Measurements from ENCODE around the gene SIPA1L3.
"Not testable (repeated sequence)": the region's sequence is repeated elsewhere in the genome, so short reads cannot be mapped to it uniquely, and the experiment has no call there.

SIPA1L3 gene, protein sequence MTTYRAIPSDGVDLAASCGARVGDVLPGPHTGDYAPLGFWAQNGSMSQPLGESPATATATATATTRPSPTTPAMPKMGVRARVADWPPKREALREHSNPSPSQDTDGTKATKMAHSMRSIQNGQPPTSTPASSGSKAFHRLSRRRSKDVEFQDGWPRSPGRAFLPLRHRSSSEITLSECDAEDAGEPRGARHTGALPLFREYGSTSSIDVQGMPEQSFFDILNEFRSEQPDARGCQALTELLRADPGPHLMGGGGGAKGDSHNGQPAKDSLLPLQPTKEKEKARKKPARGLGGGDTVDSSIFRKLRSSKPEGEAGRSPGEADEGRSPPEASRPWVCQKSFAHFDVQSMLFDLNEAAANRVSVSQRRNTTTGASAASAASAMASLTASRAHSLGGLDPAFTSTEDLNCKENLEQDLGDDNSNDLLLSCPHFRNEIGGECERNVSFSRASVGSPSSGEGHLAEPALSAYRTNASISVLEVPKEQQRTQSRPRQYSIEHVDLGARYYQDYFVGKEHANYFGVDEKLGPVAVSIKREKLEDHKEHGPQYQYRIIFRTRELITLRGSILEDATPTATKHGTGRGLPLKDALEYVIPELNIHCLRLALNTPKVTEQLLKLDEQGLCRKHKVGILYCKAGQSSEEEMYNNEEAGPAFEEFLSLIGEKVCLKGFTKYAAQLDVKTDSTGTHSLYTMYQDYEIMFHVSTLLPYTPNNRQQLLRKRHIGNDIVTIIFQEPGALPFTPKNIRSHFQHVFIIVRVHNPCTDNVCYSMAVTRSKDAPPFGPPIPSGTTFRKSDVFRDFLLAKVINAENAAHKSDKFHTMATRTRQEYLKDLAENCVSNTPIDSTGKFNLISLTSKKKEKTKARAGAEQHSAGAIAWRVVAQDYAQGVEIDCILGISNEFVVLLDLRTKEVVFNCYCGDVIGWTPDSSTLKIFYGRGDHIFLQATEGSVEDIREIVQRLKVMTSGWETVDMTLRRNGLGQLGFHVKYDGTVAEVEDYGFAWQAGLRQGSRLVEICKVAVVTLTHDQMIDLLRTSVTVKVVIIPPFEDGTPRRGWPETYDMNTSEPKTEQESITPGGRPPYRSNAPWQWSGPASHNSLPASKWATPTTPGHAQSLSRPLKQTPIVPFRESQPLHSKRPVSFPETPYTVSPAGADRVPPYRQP (N-terminal part only)

DNA sequence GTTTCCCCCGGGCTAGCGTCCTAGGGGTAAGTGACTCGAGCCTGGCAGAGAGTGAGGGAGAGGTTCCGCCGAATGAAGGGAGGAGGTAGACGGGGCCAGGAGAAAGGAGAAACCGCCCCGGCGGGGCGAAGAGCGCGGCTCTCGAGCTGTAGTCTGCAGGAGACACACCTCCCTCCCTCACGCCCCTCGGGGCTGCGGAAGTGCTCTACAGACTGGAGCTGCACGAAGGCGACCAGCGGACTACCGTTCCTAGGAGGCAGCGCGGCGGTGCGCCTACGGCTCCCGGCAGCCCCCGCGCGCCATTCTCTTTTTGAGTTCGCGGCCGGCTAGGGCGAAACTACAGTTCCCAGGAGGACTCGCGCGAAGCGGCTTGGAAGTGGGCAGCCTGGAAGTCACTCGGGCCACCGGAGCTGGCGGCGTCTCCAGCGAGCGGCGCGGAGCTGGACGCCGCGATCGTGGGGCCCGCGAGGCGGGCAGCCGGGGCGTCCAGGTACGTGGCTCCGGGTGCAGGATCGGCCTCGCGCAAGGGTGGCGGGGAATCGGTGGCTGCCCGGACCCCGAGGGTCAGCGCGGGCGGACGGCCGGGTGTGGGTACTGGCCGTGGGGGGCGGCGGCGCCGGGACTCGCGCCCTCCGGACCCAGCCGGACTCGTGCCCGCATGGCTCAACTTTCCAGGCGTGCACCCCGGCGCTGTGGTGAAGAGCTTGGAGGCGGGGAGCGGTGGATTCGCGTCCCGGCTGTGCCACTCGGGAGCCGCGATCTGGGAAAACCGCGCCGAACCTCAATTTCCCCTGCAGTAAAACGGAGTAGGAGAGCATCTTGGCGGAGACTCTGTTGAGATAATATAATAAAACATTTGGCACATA lies at the start of gene SIPA1L3:
TSS of gene SIPA1L3 (plus strand) at position 340 of the 866 bp plus-strand sequence. CDS start 174,358 bp downstream, outside the sequence.
- Histone ChIP-seq H3K4me1 (ENCODE audit: insufficient read depth, low read length) (peaks cover 9% of the 10 kb centered on the region; the same call in 1 of the 2 replicates), H3K9me3 (ENCODE audit: control insufficient read depth, insufficient read depth, low read length) (no peaks in the 10 kb centered on the region), H3K9ac (ENCODE audit: low read depth, low read length) (peak within 1 kb of the TSS; percentile 98), H3K36me3 (ENCODE audit: insufficient read depth, low read length) (no peaks in the 10 kb centered on the region)

DNA sequence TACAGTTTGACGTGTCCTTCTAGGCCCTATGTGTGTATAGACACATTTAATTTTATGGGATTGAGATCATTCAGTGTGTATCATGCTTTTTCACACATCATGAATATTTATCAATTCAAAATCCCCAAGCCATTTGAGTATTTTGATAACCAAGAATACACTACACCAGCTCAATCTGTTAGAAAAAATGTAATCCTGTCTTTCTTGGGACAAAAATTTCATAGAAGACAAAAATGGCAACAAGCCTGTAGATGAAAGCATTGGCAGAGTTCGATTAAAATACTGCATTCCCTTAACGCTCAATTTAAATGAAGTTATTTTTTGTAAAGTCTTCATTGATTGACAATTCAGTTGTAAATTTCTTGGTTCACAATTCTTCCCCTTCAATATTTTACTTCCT lies 42.5 kb upstream of the SIPA1L3 start:
- Histone ChIP-seq H3K9ac (ENCODE audit: low read depth, low read length) (no peak overlapping the region), H3K36me3 (ENCODE audit: insufficient read depth, low read length) (no peaks in the 10 kb centered on the region), H3K9me3 (ENCODE audit: control insufficient read depth, insufficient read depth, low read length) (peaks cover 2% of the 10 kb centered on the region; the same call in 1 of the 2 replicates), H3K4me1 (ENCODE audit: insufficient read depth, low read length) (peaks cover 26% of the 10 kb centered on the region)

DNA sequence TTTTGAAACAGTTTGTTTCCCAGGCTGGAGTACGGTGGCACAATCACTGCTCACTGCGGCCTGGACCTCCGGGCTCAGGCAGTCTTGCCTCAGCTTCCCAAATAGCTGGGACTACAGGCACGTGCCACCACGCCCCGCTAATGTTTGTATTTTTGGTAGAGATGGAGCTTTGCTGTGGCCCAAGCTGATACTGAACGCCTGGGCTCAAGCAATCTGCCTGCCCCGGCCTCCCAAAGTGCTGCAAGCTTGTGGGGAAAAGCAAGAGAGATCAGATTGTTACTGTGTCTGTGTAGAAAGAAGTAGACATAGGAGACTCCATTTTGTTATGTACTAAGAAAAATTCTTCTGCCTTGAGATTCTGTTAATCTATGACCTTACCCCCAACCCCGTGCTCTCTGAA lies 41.1 kb upstream of the SIPA1L3 start:
- Histone ChIP-seq H3K9ac (ENCODE audit: low read depth, low read length) (peak overlapping the region; percentile 8; the same call in 1 of the 2 replicates), H3K4me1 (ENCODE audit: insufficient read depth, low read length) (peaks cover 26% of the 10 kb centered on the region), H3K9me3 (ENCODE audit: control insufficient read depth, insufficient read depth, low read length) (peaks cover 11% of the 10 kb centered on the region)
- not testable (repeated sequence) for H3K36me3 ChIP-seq (ENCODE audit: insufficient read depth, low read length)

DNA sequence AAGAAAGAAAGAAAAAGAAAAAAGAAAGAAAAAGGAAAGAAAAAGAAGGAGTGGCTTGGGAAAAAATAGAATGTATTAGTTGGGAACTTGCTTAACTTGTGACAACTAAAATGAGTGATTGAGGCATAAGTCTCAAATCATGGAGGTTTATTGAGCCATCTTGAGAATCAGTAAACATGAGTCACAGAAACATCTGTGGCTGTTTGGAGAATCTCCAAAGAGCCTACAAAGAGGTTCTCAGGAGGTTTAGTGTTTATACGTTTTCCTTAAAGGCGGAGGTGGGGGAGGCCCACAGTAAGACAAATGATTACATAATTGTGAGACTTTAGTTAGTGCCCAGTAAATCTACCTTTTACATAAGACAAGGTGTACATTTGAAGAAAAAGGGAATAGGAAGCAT lies 39.2 kb upstream of the SIPA1L3 start:
- peaks cover 17% of the 10 kb centered on the region for H3K9me3 ChIP-seq (ENCODE audit: control insufficient read depth, insufficient read depth, low read length)
- peaks cover 26% of the 10 kb centered on the region for H3K4me1 ChIP-seq (ENCODE audit: insufficient read depth, low read length)
- no peak overlapping the region for H3K9ac ChIP-seq (ENCODE audit: low read depth, low read length)
- no peaks in the 10 kb centered on the region for H3K36me3 ChIP-seq (ENCODE audit: insufficient read depth, low read length)

DNA sequence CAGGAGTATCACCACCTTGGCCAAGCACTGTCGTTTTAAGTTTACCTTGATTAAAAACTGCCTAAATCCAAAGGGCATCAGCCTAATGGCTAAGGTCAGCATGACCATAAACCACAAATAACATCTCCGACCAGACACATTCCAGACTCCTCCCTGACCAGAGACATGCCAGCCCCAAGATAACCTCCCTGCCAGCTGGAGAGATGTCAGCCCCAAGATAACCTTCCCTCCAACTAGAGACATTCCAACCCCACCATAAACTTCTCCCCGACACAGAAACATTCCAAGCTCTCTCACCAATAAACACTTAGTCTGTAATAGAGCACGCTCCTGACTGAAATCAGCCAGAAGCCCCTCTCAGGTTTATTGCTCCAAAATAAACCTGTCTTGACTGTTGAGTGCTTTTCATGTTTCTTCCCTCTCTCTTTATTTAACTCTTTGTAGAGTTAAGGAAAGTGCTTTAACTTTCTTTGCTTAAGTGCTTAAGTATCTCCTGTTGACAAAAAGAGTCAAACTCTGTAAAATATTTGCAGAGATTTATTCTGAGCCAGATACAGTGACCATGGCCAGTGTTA lies 37.2 kb upstream of the SIPA1L3 start:
- no peaks in the 10 kb centered on the region for H3K36me3 ChIP-seq (ENCODE audit: insufficient read depth, low read length)
- no peak overlapping the region for H3K9ac ChIP-seq (ENCODE audit: low read depth, low read length)
- peaks cover 19% of the 10 kb centered on the region for H3K4me1 ChIP-seq (ENCODE audit: insufficient read depth, low read length)
- peaks cover 27% of the 10 kb centered on the region for H3K9me3 ChIP-seq (ENCODE audit: control insufficient read depth, insufficient read depth, low read length)

DNA sequence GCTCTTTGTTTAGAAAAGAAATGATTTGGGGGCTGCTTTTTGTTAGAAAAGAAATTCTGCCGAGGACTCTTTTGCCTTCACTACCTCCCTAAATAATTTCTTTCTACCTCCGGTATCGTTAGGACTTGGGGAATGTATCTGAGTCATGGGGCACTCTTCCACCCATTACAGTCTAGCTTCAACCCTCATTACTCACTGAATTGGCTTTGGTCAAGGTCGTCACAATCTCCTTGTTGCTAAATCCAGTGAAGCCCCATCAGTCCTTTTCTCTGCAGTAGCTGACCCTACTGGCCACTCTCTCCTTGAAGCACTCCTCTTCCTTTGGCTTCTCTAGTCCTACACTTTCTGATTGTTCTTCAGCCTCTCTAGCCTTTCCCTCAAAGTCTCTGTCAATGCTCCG lies 34.6 kb upstream of the SIPA1L3 start:
- Histone ChIP-seq H3K9me3 (ENCODE audit: control insufficient read depth, insufficient read depth, low read length) (peaks cover 27% of the 10 kb centered on the region), H3K36me3 (ENCODE audit: insufficient read depth, low read length) (no peaks in the 10 kb centered on the region; the same call in 1 of the 2 replicates), H3K4me1 (ENCODE audit: insufficient read depth, low read length) (peaks cover 10% of the 10 kb centered on the region), H3K9ac (ENCODE audit: low read depth, low read length) (no peak overlapping the region)

DNA sequence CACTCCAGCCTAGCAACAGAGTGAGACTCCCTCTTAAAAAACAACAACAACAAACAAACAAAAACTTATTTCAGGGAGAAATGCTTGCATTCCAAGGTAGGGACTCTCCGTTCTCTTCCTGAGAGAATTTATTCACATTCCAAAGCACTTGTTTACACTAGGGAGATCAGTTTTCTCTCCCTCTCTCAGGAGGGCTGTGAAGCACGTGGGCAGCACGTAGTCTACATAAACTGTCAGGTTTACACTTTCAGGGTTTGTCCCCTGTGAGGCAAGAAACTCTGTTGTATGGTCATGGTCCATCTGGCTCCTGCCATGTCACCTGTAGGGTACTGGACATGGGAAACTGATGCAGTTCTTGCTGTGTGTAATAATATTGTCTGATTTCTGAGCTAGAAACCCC lies 32.2 kb upstream of the SIPA1L3 start:
- Histone ChIP-seq H3K4me1 (ENCODE audit: insufficient read depth, low read length) (no peaks in the 10 kb centered on the region), H3K9me3 (ENCODE audit: control insufficient read depth, insufficient read depth, low read length) (peaks cover 22% of the 10 kb centered on the region), H3K9ac (ENCODE audit: low read depth, low read length) (no peak overlapping the region), H3K36me3 (ENCODE audit: insufficient read depth, low read length) (no peaks in the 10 kb centered on the region; the same call in 1 of the 2 replicates)

DNA sequence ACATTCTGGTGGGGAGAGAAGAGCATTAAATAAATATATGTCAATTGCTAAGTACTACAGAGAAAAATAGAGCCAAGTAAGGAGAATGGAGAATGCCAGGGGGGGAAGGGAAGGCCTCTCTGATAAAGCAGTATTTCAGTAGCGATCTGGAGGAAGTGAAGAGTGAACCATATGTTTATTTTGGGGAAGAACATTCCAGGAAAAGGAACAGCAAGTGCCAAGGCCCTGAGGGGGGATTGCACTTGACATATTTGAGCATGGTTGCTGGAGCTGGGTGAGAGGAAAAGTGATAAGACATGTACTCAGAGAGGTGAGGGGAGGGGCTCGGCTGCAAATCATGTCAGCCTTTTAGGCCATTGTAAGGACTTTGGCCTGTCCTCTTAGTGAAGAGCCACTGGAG lies 31.0 kb upstream of the SIPA1L3 start:
- Histone ChIP-seq H3K9ac (ENCODE audit: low read depth, low read length) (no peak overlapping the region), H3K36me3 (ENCODE audit: insufficient read depth, low read length) (no peaks in the 10 kb centered on the region; the same call in 1 of the 2 replicates), H3K4me1 (ENCODE audit: insufficient read depth, low read length) (no peaks in the 10 kb centered on the region), H3K9me3 (ENCODE audit: control insufficient read depth, insufficient read depth, low read length) (peaks cover 15% of the 10 kb centered on the region)

DNA sequence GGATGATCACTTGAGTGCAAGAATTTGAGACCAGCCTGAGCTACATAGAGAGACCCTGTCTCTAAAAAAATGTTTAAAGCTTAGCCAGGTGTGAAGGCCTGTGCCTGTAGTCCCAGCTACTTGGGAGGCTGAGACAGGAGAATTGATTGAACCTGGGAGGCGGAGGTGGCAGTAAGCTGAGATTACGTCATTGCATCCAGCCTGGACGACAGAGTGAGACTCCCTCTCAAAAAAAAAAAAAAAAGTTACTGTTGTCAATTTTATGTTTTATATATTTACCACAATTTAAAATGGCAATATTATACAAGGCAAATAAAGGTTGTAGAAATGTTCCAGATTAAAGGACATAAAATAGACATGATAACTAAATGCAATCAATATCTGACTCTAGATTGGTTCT lies 29.9 kb upstream of the SIPA1L3 start:
- Histone ChIP-seq H3K9me3 (ENCODE audit: control insufficient read depth, insufficient read depth, low read length) (peaks cover 9% of the 10 kb centered on the region), H3K4me1 (ENCODE audit: insufficient read depth, low read length) (no peaks in the 10 kb centered on the region), H3K36me3 (ENCODE audit: insufficient read depth, low read length) (no peaks in the 10 kb centered on the region; the same call in 1 of the 2 replicates), H3K9ac (ENCODE audit: low read depth, low read length) (no peak overlapping the region)

DNA sequence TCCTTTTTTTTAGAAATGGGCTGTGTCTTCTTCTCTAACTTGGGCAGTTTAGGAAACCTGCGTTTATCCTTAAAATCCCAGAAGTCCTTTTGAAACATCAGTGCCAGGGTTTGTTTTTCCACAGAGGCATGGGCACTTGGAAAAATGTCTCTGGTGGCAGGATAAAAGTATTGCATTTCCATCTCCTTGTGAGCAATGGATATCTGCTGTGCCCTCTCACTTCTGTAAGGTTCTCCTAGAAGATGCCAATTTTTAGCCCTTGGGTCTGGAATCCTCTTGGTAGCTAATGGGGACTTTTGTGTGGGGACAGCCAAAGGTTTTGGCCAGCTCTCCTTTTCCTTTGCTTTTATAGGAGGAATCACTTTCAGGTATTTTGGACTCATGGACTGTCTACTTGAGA lies 21.6 kb upstream of the SIPA1L3 start:
- no peaks in the 10 kb centered on the region for H3K4me1 ChIP-seq (ENCODE audit: insufficient read depth, low read length)
- H3K9ac ChIP-seq (ENCODE audit: low read depth, low read length): no peak overlapping the region
- H3K9me3 ChIP-seq (ENCODE audit: control insufficient read depth, insufficient read depth, low read length): no peaks in the 10 kb centered on the region; the same call in none of the 2 replicates
- no peaks in the 10 kb centered on the region for H3K36me3 ChIP-seq (ENCODE audit: insufficient read depth, low read length)

DNA sequence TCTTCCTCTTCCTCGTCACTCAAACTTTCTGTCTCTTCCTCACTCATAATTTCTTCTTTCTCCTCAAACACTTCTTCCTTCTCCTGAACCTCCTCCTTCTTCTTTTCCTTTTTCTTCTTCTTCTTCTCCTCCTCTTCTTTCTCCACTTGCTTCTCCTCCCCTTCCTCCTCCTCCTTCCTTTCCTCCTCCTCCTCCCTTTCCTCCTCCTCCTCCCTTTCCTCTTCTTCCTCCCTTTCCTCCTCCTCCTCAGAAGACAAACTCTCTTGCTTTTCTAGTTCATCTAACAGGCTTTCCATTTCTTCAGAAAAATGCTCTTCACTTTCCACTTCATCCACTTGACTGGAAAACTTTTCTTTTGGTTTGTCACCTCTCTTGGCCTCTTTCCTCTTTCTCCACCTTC lies 20.4 kb upstream of the SIPA1L3 start:
- Histone ChIP-seq H3K36me3 (ENCODE audit: insufficient read depth, low read length) (no peaks in the 10 kb centered on the region), H3K9ac (ENCODE audit: low read depth, low read length) (no peak overlapping the region), H3K4me1 (ENCODE audit: insufficient read depth, low read length) (no peaks in the 10 kb centered on the region), H3K9me3 (ENCODE audit: control insufficient read depth, insufficient read depth, low read length) (no peaks in the 10 kb centered on the region; the same call in none of the 2 replicates)

DNA sequence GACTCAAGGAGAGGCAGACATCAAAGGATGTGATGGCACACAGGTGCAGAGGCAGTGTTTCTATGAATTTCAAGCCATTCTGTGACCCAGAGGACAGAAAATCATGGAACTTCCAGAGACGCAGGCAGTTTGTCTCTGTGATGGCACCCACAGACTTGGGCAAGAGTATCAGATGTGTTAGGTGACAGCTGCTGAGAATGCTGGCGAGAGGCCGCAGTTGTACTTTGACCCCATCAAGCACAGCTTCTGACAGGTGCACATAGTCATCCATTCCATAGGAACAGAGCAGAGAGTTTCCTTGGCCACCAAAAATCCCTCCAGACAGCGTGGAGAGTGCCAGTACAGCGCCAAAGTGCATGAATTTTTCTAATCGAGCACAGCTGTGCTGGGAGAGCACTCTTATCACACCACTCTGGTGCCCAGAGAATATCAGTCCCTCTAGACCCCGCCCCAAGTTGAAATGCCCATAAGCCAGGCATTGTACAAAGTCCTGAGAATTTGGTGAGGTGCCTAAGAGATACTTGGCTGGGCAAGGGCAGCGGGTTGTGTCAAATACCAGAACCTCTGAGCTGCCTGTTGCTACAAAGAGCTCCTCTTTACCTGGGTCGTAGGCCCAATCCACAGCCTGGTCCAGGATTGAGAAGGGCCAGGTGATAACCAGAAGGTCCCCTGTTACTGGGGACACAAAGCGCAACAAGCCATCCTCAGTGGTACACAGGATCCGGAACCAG lies 13.0 kb upstream of the SIPA1L3 start:
- H3K36me3 ChIP-seq (ENCODE audit: insufficient read depth, low read length): no peaks in the 10 kb centered on the region
- H3K9me3 ChIP-seq (ENCODE audit: control insufficient read depth, insufficient read depth, low read length): no peaks in the 10 kb centered on the region; the same call in 1 of the 2 replicates
- H3K4me1 ChIP-seq (ENCODE audit: insufficient read depth, low read length): no peaks in the 10 kb centered on the region
- H3K9ac ChIP-seq (ENCODE audit: low read depth, low read length): no peak overlapping the region

DNA sequence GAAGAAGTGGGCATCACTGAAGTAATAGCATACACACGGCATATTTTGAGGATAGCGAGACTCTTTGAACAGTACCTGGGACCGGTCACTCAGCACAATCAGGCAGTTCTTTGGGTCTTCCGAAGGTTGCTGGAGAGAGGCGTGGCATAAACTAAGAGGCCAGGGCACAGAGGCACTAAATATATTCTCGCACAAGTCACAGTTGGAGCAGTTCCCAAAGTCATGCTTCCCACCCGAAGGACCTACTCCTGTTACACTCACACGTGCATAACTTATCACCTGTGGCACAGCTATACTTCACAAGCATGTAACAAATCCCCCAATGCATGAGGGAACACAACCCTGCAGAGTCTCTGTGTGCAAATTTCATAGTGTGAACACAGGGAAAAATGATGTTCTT lies 10.8 kb upstream of the SIPA1L3 start:
- H3K4me1 ChIP-seq (ENCODE audit: insufficient read depth, low read length): no peaks in the 10 kb centered on the region
- no peak overlapping the region for H3K9ac ChIP-seq (ENCODE audit: low read depth, low read length)
- no peaks in the 10 kb centered on the region for H3K9me3 ChIP-seq (ENCODE audit: control insufficient read depth, insufficient read depth, low read length)
- H3K36me3 ChIP-seq (ENCODE audit: insufficient read depth, low read length): no peaks in the 10 kb centered on the region
